Measurements from ENCODE around the gene DSCAM. TPM values are rescaled to one million over a fixed set of nuclear protein-coding genes. Genes with fewer than 3 reads are reported as not detected.

Gene DSCAM
- total RNA-seq, 1 donor from 2014 or later, result not detected

DNA sequence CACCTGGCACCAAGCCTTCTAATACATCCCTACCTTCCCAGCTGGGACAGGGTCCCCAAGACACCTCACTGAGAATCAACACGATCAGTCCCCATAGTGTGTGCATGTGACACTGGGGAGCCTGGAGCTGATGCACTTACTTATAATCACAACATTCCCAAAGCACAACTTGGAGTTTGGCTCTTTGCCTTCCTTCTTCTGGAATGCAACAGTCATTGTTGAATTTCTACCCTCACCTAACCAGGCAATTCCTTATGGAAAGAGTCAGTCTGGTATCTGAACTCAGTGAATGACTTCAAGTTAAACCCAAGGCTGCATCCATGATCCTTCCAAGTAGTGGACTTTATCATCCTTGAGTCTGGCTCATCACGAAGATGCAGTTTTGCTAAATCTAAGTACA lies 86.1 kb downstream of the DSCAM start:
- TF ChIP-seq, protein P1, sequence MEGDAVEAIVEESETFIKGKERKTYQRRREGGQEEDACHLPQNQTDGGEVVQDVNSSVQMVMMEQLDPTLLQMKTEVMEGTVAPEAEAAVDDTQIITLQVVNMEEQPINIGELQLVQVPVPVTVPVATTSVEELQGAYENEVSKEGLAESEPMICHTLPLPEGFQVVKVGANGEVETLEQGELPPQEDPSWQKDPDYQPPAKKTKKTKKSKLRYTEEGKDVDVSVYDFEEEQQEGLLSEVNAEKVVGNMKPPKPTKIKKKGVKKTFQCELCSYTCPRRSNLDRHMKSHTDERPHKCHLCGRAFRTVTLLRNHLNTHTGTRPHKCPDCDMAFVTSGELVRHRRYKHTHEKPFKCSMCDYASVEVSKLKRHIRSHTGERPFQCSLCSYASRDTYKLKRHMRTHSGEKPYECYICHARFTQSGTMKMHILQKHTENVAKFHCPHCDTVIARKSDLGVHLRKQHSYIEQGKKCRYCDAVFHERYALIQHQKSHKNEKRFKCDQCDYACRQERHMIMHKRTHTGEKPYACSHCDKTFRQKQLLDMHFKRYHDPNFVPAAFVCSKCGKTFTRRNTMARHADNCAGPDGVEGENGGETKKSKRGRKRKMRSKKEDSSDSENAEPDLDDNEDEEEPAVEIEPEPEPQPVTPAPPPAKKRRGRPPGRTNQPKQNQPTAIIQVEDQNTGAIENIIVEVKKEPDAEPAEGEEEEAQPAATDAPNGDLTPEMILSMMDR (IDR thresholded peaks at IDR 0.05; ENCODE audit: borderline replicate concordance), result no peak
- peaks cover 45% of the 10 kb centered on the region for H3K27me3 ChIP-seq (ENCODE audit: low read depth)
- H3K4me3 ChIP-seq, result no peak overlapping the region
- no peak for DNase-seq
- H3K4me1 ChIP-seq, result no peaks in the 10 kb centered on the region
- H3K9me3 ChIP-seq (replicated peaks), result peaks cover 6% of the 10 kb centered on the region
- no peaks in the 10 kb centered on the region for H3K36me3 ChIP-seq
- intact Hi-C loops (cut with micrococcal nuclease), result no loop called here
- H3K27ac ChIP-seq (replicated peaks), result no peak overlapping the region

- Histone ChIP-seq H3K27me3 (ENCODE audit: low read depth) (peaks cover 30% of the 10 kb centered on the region), H3K9me3 (replicated peaks) (peaks cover 6% of the 10 kb centered on the region), H3K4me3 (no peak overlapping the region), H3K27ac (replicated peaks) (no peak overlapping the region), H3K4me1 (no peaks in the 10 kb centered on the region), H3K36me3 (no peaks in the 10 kb centered on the region)
- no peak for DNase-seq
- intact Hi-C loops (cut with micrococcal nuclease), result no loop called here
- TF ChIP-seq, protein P1 (IDR thresholded peaks at IDR 0.05; ENCODE audit: borderline replicate concordance), result no peak
Observed at GRCh38 chr21:40759061-40759460, 87.9 kb downstream of the DSCAM start.

DNA sequence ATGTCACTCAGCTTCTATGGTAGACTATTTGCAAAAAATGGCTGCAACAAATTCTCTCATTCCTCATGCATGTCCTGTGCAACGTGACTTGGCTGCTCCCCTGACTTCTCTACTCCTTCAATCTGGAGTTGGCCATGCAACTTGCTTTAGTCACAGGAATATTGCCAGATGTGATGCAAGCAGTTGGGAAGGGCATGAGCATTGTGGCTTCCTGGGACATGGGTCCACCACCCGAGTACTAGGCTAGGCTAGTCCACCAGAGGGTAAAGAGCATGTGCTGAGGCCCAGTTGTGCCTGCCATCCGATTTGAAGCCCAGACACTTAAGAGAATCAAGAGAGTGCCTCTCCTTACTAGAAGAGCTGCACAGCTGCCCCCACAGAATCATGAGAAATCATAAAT lies 89.6 kb downstream of the DSCAM start:
- DNase-seq, result no peak
- no peak overlapping the region for H3K27ac ChIP-seq (replicated peaks)
- H3K27me3 ChIP-seq (ENCODE audit: low read depth), result peaks cover 29% of the 10 kb centered on the region
- H3K4me3 ChIP-seq, result no peak overlapping the region
- H3K9me3 ChIP-seq (replicated peaks), result no peaks in the 10 kb centered on the region
- H3K36me3 ChIP-seq, result no peaks in the 10 kb centered on the region
- TF ChIP-seq, protein P1 (IDR thresholded peaks at IDR 0.05; ENCODE audit: borderline replicate concordance), result no peak
- intact Hi-C loops (cut with micrococcal nuclease), result no loop called here
- H3K4me1 ChIP-seq, result no peaks in the 10 kb centered on the region

DNA sequence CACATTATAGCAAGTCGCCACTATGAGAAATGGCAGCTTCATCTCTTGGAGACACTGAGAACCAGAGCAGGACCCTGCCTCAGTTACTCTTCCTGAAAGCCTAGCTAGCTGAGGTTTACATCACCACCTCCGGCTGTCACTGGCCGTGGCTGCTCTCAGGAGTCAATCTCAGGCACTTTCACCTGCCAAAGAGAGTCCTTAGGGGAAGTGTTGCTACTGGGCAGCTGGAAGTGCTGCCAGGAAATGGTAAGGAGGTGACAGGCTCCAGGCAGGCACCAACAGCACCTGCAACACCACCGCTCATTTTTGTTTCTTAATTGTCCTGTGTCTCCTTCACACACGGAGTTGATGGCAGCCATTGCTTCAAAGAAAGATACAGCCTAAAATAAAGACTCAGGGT lies 92.5 kb downstream of the DSCAM start:
- no peak for DNase-seq
- no peaks in the 10 kb centered on the region for H3K4me1 ChIP-seq
- H3K36me3 ChIP-seq, result no peaks in the 10 kb centered on the region
- H3K27ac ChIP-seq (replicated peaks), result no peak overlapping the region
- H3K27me3 ChIP-seq (ENCODE audit: low read depth), result peaks cover 26% of the 10 kb centered on the region
- intact Hi-C loops (cut with micrococcal nuclease), result no loop called here
- TF ChIP-seq, protein P1 (IDR thresholded peaks at IDR 0.05; ENCODE audit: borderline replicate concordance), result no peak
- no peaks in the 10 kb centered on the region for H3K9me3 ChIP-seq (replicated peaks)
- H3K4me3 ChIP-seq, result no peak overlapping the region

DNA sequence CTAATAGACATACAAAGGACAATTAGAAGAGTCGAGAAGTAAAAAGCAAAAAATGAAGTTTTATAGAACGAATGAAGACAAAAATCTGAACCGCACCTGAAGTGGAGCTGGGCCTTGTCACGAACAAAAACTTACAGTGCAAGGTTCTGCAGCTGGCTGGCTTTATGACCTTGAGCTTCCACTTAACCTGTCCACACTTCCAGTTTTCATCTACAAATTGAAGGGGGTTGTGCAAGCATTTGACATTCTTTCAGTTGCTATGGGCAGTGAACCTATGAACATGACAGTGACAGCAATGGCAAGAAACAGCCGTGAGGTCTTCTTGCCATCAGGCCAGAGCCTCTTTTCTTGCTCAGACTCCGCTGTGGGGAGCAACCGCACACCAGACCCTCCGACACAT lies 93.2 kb downstream of the DSCAM start:
- no peaks in the 10 kb centered on the region for H3K4me1 ChIP-seq
- H3K27ac ChIP-seq (replicated peaks), result no peak overlapping the region
- intact Hi-C loops (cut with micrococcal nuclease), result no loop called here

More for the DNA sequence above, 93.2 kb downstream of the DSCAM start:
- DNase-seq, result no peak
- Histone ChIP-seq H3K9me3 (replicated peaks) (peaks cover 2% of the 10 kb centered on the region), H3K36me3 (no peaks in the 10 kb centered on the region), H3K4me3 (no peak overlapping the region), H3K27me3 (ENCODE audit: low read depth) (peaks cover 26% of the 10 kb centered on the region)
- TF ChIP-seq, protein P1 (IDR thresholded peaks at IDR 0.05; ENCODE audit: borderline replicate concordance), result no peak

Data from left ventricle myocardium inferior (tissue), 1 donor.